Endothelial cell (in vitro differentiated cells): ENCODE data around the gene PDE4B. TPM values are rescaled to one million over a fixed set of nuclear protein-coding genes. Genes with fewer than 3 reads are reported as not detected.

Experiments used
- DNase-seq: peaks from one replicate; pipeline ENCODE4 v3.0.0; 2021; ENCODE audit warnings: low spot score
- H3K27ac Mint-ChIP-seq: one replicate; pipeline ENCODE4 v1.8.0; 2021; ENCODE audit warnings: mixed read lengths, inconsistent platforms; ENCODE audit not compliant: unreplicated experiment
- H3K27me3 Mint-ChIP-seq: one replicate; pipeline ENCODE4 v1.8.0; 2021; ENCODE audit warnings: mild to moderate bottlenecking, moderate library complexity, mixed read lengths, inconsistent platforms; ENCODE audit not compliant: unreplicated experiment
- H3K36me3 Mint-ChIP-seq: one replicate; pipeline ENCODE4 v1.8.0; 2021; ENCODE audit warnings: mild to moderate bottlenecking, low read depth, mixed read lengths, inconsistent platforms; ENCODE audit not compliant: unreplicated experiment
- H3K4me1 Mint-ChIP-seq: one replicate; pipeline ENCODE4 v1.8.0; 2021; ENCODE audit warnings: mild to moderate bottlenecking, mixed read lengths, inconsistent platforms; ENCODE audit not compliant: unreplicated experiment
- H3K4me3 Mint-ChIP-seq: one replicate; pipeline ENCODE4 v1.8.0; 2021; ENCODE audit warnings: mild to moderate bottlenecking, mixed read lengths, inconsistent platforms; ENCODE audit not compliant: unreplicated experiment
- H3K9me3 Mint-ChIP-seq: one replicate; pipeline ENCODE4 v1.8.0; 2021; ENCODE audit warnings: mixed read lengths, inconsistent platforms; ENCODE audit not compliant: unreplicated experiment
- total RNA-seq: library from RNA; stranded (reverse); fragmentation: NEBNext Ultra II Directional; extraction: Animal tissue kit (Norgen Biotek cat#: 25700); gene quantifications from one replicate; pipeline ENCODE4 v1.2.1, GENCODE V29; 2021; ENCODE audit not compliant: unreplicated experiment
- TF ChIP-seq, protein P1 (sequence below): fragments of 200-600 bp; sonication (generic); IDR thresholded peaks from one replicate; pipeline ENCODE4 v1.5.0; 2021; ENCODE audit warnings: antibody characterized with exemption; ENCODE audit not compliant: unreplicated experiment

The PDE4B gene
- total RNA-seq, 1 donor from 2014 or later = 45.6 TPM

GRCh38 chr1:65940126-65940525, 147.4 kb downstream of the PDE4B start:
- H3K9me3 Mint-ChIP-seq = no peaks in the 10 kb centered on the region
- H3K4me3 Mint-ChIP-seq = no peak overlapping the region
- H3K27ac Mint-ChIP-seq = no peak overlapping the region
- H3K27me3 Mint-ChIP-seq = peaks cover 4% of the 10 kb centered on the region
- H3K36me3 Mint-ChIP-seq = no peaks in the 10 kb centered on the region
- TF ChIP-seq, protein P1, sequence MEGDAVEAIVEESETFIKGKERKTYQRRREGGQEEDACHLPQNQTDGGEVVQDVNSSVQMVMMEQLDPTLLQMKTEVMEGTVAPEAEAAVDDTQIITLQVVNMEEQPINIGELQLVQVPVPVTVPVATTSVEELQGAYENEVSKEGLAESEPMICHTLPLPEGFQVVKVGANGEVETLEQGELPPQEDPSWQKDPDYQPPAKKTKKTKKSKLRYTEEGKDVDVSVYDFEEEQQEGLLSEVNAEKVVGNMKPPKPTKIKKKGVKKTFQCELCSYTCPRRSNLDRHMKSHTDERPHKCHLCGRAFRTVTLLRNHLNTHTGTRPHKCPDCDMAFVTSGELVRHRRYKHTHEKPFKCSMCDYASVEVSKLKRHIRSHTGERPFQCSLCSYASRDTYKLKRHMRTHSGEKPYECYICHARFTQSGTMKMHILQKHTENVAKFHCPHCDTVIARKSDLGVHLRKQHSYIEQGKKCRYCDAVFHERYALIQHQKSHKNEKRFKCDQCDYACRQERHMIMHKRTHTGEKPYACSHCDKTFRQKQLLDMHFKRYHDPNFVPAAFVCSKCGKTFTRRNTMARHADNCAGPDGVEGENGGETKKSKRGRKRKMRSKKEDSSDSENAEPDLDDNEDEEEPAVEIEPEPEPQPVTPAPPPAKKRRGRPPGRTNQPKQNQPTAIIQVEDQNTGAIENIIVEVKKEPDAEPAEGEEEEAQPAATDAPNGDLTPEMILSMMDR = no peak
- peaks cover 4% of the 10 kb centered on the region for H3K4me1 Mint-ChIP-seq
- no peak for DNase-seq

DNA sequence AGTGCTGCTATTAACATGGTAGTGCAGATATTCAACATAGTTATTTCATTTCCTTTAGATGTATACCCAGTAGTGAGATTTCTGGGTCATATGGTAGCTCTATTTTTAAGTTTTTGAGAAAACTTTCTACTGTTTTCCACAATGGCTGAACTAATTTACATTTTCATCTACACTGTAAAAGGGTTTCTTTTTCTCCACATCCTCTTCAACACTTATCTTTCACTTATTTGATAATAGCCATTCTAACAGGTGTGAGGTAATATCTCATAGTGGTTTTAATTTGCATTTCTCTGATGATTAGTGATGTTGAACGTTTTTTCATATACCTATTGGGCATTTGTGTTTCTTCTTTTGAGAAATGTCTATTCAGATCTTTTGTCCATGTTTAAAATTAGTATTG, 149.8 kb downstream of the PDE4B start:
- peaks cover 4% of the 10 kb centered on the region for H3K4me1 Mint-ChIP-seq
- H3K27ac Mint-ChIP-seq = no peak overlapping the region
- H3K9me3 Mint-ChIP-seq = no peaks in the 10 kb centered on the region
- TF ChIP-seq, protein P1 = no peak
- H3K4me3 Mint-ChIP-seq = no peak overlapping the region
- no peaks in the 10 kb centered on the region for H3K36me3 Mint-ChIP-seq
- peaks cover 4% of the 10 kb centered on the region for H3K27me3 Mint-ChIP-seq
- no peak for DNase-seq

DNA sequence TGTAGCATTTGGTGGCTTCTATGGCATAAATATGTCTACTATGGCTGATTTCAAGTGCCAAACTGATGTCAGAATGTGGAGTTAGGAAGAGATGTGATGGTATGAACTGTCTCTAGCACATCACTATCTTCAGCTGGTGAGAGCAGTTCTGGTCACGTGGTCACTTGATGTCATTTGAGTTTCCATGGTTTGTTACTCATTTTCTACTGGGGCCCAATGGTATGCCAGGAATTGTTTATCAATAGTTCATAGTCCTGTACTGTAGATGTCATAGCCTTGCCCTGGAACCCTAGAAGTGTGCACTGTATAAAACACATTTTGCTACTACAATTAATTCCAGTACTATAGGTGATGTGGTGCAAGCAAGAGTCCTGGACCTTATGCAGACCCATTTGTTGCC, 153.7 kb downstream of the PDE4B start:
- peaks cover 4% of the 10 kb centered on the region for H3K4me1 Mint-ChIP-seq
- no peak for DNase-seq
- no peak overlapping the region for H3K4me3 Mint-ChIP-seq
- H3K36me3 Mint-ChIP-seq = no peaks in the 10 kb centered on the region
- H3K9me3 Mint-ChIP-seq = no peaks in the 10 kb centered on the region
- TF ChIP-seq, protein P1 = no peak
- H3K27ac Mint-ChIP-seq = no peak overlapping the region
- peaks cover 4% of the 10 kb centered on the region for H3K27me3 Mint-ChIP-seq

GRCh38 chr1:65946960-65947359, 154.3 kb downstream of the PDE4B start:
- Mint-ChIP-seq H3K36me3 (no peaks in the 10 kb centered on the region), H3K9me3 (no peaks in the 10 kb centered on the region)

DNA sequence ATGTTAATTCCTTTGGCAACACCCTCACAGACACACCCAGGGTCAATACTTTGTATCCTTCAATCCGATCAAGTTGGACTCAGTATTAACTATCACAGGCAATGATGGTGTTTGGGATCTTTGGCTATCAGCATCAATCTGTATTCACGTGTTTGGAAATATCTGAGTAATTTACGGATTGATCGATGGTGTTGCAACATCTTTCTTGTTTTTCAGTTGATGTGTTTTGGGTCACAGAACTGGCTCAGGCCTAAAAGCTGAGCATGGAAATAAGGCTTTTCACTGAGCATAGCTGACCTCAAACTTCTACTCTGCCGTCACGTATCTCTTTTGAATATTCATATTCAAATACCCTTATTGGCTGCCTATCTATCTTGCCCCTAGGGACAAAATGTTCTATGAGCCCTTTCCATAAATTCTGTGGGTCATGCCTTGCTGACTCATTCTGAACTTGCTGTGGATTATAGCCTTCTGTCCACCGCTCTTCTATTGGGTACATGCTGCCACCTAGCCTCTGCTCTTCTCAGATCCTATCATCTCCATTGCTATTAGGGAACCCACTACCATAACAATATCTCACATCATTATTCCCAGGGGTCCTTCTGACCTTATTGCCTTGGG, 156.0 kb downstream of the PDE4B start:
- no peak overlapping the region for H3K27ac Mint-ChIP-seq
- DNase-seq = peak; percentile 4

More at GRCh38 chr1:65946960-65947359, 154.3 kb downstream of the PDE4B start:
- no peak for DNase-seq
- Mint-ChIP-seq H3K27me3 (peaks cover 2% of the 10 kb centered on the region), H3K4me3 (no peak overlapping the region), H3K27ac (no peak overlapping the region), H3K4me1 (peaks cover 4% of the 10 kb centered on the region)
- TF ChIP-seq, protein P1 = no peak

More for the DNA sequence above, 156.0 kb downstream of the PDE4B start:
- Mint-ChIP-seq H3K4me3 (no peak overlapping the region), H3K9me3 (no peaks in the 10 kb centered on the region), H3K4me1 (peaks cover 4% of the 10 kb centered on the region), H3K27me3 (peaks cover 2% of the 10 kb centered on the region), H3K36me3 (no peaks in the 10 kb centered on the region)
- TF ChIP-seq, protein P1 = no peak
